Putamen (tissue), 1 donor: ENCODE data around the gene CNTN4.

ENCODE experiments used
- DNase-seq: peaks from one replicate; pipeline ENCODE4 v3.0.0-alpha.2; 2016; ENCODE audit warnings: low spot score

Gene CNTN4

DNA sequence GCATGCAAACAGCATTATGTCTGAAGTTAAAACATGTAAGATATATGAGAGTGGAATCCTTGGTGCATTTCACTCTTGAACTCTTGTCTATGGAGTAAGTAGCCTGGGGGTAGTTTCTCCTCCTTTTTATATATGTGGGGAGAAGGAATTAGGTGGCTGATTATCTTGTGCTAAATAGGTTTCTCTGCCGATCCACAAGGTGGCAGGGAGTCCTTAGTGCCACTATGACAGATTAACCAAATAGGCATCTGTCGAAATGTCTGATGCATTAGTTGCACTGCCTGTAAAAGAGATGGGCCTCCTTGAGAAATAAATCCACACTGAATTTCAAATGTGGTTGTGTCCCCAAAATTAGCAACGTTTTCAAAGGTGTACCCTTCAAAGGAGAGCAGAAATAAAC, 170.1 kb downstream of the CNTN4 start:
- DNase-seq: peak; percentile 2

DNA sequence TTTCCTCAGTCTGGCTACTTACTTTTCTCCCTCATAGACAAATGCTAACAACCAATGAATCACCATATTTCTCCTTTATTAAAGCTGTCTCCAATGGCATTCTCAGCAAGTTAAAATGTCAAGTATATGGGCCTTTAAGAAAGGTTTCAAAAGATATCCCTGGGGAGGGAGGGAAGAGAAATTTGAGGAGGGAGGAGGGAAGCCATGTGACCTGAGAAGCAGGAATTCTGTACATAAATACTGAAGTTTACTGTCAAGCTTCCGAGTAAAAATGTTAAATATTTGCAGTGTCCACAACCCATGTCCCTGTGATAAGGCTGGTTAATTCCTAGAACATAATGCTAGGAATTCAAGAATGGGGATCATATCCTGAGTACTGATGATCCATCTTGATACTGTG, 175.9 kb downstream of the CNTN4 start:
- DNase-seq: no peak

DNA sequence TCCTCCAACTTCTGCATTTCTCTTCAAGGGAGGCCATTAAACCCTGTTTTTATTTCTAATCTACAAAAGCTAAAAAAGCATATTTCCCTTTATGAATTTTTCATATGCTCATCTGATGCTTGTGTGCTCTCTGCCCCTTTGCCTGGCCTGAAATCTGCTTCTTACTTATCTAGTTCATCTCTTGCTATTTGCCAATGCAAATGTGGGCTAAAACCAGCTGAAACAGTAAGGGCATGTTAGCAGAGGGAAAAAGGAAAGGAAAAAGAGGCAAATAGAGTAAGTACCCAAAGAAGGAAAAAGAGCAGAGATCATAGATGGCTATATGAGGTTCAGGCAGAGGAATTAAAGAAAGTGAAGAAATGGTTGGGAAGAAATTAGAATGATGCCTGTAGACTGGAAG, 185.2 kb downstream of the CNTN4 start:
- DNase-seq: no peak

DNA sequence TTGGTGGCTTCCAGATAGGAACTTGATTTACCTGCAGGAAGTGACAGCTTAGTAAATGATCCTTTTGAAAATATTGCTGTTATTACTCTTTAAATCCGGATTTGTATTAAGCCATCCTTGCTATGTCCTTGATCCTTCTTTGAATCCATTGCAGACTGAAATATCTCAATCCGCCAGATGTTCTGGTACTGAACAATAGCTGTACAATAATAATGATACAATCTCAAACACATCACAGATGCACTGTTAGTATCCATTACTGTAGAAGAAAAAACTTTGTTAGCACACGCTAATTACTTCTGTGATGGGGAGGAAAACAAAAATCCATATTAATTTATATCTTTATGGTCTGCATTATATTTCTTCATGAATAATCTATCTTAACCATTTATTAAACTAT, 202.3 kb downstream of the CNTN4 start:
- no peak for DNase-seq

DNA sequence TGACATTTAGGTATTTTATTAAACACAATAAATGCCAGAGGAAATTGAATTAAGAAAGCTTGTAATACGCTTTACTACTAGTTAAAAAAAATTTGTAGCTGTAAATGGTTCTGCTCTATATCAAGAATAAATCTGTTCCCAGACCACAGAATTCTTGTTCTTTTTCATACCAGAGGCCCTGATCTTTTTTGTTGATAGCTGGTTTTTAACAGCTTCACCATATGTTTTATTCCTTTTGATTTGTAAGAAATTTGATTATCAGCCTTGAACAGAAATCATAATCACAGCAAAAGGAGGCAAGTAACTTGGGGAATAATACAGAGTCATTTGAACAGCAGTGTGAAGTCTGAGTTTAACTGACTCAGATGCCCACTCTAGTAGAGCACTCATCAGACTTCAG, 202.7 kb downstream of the CNTN4 start:
- no peak for DNase-seq

DNA sequence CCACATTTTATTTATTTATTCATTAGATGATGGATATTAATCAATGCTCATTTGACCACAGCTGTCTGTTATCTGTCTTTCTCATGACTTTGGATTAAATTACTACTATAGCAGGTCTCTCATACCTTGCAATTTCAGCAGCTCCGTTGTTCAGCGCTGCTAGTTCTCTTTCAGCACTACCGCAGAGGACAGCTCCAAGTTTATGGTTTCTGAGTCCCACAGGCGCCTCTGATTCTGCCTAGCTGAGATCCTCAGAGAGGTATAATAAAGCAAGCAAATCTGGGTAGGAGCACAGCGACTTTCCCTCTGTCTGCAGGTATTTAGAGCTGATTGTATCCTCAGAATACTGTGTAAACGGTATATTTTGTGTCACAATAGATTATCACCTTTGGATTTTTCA, 204.9 kb downstream of the CNTN4 start:
- no peak for DNase-seq

DNA sequence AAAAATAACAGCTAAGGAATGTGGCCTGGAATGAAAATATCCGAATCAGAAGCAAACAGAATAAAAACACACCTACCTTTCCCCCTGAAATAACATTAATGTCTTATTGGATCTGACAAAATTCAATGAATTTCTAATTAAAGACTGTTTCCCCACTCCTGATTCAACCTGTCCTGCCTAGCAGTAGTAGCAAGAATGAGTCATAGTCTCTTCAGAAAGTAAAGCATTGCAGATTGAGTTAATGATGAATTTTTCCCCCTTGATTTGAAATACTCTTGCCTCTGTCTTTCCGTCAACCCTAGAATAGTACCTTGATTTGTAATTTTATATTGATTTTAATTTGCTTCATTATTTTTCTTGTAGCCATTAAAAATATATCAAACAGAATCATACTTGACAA, 212.4 kb downstream of the CNTN4 start:
- DNase-seq: no peak

DNA sequence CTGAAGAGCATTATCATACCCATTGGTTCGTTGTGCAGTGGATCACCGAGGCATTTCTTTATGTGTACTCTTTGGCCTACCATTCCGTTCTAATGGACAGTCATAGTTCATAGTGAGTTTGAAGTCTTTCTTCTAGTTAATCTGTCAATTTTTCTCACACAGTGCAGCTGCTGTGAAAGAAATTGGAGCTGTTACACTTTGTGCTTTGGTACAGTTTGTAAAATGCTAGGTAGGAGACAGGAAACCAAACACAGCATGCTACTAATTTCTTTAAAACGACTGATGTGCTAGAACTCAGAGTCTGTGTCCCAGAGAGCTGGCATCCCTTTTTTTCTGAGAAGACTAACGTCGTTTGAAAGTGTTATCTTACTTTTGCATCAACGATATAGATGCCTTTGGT, 218.9 kb downstream of the CNTN4 start:
- DNase-seq: no peak

DNA sequence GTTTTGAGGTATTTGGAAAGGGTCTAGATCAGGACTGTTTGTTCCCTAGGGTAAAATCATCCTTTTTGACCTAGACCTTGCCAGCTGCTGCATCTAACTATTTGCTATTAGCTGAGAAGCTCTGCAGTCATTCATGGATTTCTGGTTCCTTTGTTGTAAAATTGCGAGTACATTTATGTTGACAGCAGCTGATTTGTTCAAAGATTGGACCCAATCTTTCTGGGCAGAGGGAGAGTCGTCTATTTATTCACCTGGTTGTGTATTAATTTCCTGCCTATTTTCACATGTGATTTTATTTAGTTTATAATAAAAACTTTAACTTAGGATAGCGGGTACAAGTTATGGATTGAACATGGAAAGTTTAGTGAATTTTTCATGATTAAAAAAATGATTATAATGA, 236.3 kb downstream of the CNTN4 start:
- DNase-seq: no peak

DNA sequence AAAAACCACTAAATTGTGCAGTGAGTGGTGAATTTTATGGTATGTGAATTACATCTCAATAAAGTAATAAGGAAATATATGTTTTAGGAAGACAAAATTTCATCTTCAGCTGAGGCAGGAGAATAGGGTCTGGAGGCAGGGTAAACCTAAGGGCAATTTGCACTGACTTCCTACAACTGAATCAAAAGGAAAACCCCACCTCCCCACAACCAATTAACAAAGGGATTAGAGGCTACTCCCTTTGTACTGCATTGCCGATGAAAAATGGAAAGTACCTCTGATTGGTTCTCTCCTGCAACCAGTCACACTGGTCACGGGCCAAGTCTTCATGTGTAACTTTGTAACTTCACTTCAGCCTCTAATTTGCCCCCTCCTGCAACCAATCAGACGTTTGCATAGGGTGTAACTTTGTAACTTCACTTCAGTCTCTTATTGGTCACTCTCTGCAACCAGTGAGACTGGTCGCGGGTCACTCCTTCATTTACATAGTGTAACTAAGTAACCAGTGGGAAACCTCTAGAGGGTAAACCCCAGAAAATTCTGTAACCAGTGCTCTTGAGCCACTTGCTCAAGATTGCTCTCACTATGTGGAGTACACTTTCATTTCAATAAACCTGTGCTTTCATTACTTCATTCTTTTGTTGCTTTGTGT, 244.5 kb downstream of the CNTN4 start:
- no peak for DNase-seq

DNA sequence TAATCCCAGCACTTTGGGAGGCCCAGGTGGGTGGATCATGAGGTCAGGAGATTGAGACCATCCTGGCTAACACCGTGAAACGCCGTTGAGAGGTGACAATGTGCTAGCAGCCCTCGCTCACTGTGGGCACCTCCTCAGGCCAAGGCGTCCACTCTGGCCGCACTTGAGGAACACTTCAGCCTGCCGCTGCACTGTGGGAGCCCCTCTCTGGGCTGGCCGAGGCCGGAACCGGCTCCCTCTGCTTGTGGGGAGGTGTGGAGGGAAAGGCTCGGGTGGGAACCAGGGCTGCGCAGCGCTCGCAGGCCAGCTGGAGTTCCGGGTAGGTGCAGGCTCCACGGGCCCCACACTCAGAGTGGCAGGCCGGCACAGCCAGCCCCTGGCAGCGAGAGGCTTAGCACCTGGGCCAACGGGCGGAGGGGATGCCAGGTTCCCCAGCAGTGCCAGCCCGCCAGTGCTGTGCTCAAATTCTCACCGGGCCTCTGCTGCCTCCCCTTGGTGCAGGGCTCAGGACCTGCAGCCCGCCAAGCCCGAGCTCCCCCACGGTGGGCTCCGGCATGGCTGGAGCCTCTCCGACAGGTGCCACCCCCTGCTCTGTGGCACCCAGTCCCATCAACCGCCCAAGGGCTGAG, 253.6 kb downstream of the CNTN4 start:
- no peak for DNase-seq

DNA sequence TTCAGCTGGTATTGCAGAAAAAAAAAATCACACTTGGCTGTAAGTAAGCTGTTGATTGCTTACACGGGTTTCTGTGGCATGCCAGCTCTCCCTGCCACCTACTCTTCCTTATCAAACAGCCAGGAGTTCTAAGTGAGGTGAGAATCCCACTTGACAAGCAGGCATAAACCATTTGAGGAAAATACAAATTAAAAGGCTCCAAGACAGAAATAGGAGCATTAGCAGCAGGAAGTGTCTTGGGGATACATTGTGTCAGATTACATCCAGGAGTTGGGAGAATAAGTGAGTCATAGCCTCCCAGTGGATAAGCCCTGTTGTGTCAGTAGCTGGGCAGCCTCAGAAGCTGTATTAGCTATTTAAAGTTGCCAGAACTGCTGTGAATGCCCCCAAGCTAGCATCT, 256.0 kb downstream of the CNTN4 start:
- DNase-seq: no peak

DNA sequence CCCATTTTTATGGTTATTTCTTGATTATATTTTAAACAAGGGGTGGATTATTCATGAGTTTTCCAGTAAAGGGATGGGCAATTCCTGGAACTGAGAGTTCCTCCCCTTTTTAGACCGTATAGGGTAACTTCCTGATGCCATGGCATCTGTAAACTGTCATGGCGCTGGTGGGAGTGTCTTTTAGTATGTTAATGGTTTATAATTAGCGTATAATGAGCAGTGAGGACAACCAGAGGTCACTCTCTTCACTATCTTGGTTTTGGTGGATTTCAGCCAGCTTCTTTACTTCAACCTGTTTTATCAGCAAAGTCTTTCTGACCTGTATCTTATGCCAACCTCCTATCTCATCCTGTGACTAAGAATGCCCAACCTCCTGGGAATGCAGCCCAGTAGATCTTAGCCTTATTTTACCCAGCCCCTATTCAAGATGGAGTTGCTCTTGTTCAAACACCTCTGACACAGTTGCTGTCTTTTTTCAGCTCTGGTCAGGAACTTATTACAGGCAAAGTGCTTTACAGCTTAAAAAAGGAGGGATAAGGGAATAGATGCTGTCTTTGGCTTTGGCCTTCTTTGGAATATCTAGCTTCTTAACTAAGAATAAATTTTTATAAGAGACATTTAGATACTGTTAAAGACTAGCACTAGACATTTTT, 257.8 kb downstream of the CNTN4 start:
- no peak for DNase-seq

DNA sequence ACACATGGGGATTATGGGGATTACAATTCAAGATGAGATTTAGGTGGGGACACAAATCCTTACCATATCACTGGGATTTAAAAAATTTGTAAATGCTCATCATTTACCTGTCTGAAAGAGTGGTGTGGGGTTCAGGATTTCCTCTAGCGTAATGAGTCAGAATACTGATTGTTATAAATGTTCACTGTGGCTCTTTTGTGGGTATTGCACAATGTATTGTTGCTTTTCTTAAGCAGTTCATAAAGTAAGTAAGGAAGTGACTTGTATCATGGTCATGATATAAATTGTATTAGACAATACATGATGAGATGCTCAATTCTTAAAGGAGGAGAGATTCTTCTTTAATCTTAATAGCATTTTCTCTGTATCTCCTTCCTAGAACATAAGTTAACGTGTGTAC, 262.1 kb downstream of the CNTN4 start:
- no peak for DNase-seq

DNA sequence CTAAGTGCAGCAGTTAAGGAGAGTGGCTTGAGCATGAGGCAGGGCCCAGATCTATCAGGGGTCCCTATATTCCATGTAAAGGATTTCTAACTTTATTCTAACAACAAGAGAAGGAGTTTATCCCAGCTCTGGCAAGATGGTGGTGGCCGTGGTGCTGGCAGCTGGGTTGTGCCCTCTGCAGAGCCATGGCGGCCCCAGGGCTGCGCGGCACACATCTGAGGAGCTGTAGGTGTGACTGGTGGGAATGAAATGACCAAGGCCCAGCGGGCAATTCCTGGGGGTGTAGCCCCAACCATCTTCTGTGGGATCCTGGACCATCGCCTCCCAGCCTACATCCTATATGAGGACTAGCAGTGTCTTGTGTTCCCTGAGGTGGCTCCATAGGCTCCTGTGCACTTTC, 263.5 kb downstream of the CNTN4 start:
- DNase-seq: no peak

DNA sequence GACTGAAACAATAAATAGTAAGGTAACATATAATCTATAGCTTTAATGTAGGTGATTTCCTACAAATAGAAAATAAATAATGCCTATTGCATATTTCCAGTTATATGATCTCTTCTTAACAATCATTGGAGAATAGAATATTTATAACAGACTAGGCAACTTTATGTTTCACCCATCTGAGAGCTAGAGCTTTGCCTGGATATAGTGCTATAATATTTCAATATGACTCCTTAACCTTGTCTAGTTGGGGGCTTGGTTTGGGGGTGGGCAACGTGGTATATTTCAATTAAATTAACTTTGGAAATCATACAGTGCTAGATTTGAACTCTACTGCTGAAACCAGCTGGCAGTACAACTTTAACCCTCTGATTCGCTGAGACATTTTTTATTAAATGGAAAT, 265.2 kb downstream of the CNTN4 start:
- no peak for DNase-seq

DNA sequence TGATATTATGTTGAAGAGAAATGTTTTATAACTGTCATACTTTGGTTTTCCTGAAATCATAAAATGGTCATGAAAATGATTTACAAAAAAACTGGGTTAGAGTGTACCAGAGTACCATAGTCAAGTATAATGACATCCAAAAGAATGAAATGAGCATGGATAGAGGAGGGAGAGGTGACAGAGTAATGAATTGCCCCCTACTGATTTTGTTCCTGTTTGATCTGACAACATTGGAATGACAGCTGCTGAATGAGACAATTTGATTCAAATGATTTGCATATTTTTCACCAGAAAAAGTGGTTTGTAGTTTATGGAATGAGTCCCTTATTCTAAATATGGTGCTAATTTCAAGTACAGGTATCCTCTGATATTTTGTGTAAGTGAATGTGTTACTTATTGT, 271.7 kb downstream of the CNTN4 start:
- no peak for DNase-seq

DNA sequence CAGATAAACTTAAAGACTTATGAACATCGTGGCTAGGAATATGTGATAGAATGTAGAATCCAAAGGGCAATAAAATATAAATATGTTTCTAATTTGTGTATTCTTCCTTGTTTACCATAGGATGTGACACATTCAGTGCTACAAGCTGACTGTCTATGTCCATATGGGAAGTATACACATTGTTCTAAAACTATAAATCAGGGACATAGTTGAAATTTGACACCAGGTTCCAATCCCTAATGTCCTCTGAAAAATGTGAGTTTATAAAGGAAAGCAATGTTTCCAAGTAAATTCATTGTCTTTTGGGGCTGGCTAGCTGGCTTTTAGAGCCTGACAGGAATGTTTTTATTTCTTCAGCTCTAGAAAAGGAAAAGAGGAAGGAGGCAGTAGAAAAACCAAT, 273.6 kb downstream of the CNTN4 start:
- no peak for DNase-seq

DNA sequence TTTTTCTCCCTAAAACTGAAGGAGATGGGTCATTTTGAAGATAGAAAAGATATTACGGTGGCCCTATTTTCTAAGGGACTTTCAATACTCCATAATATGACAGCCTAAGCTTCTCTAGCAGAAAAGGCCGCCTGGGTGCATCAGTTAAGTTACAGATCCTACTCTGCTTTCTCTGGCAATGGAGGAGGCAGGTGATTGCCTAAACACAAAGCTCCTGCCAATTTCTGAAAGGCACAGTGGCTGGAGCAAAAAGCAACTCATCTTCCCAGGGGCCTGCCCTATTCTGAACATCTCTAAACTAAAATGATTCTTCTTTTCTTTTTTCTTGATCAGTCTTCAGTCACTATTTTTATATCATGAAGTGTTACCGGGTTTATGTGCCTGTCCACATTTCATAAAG, 276.7 kb downstream of the CNTN4 start:
- DNase-seq: no peak

DNA sequence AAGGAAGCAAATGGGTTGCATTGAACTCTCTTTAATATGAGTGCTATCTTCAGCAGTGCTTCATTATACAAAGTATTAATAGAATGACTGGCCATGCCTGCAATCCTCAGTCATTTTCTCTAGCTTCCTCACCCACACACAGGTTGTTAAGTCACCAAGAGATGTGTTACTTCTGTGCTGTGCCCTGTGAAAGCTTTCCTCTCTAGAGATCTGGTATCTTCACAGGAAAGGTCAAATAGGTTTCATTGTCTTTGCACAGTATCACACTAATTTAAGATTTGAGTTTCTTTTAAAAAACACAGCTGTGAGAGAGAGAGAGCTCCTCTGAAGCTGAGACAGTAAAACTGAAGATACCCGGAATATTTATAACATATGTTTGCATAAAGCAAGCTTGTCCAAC, 278.6 kb downstream of the CNTN4 start:
- DNase-seq: no peak

DNA sequence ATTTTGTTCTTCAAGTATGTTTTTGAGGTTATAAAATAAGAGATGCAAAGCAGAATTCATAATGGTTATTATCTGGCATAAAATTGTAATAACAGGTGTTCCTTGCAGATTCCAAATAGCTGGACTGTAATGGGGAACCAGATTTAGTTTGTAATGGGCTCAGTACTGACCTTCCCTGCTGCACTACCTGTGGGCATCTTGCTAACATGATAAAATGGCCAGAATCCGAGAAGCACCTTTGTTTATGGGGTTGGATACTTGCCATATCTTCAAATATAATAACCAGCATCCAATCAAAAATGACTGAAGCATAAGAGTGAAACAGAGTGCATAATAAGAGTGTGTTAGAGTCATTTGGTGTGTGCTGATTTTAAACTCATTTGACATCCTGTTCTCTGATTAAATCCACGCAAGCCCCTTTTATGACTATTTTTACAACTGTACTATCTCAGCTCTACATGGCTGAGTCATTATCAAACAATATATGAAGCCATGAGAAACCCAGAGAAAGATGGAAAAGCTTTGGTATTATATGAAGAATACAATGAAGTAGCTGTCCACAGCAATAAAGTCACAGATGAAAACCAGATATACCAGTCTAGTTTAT, 292.4 kb downstream of the CNTN4 start:
- DNase-seq: no peak

DNA sequence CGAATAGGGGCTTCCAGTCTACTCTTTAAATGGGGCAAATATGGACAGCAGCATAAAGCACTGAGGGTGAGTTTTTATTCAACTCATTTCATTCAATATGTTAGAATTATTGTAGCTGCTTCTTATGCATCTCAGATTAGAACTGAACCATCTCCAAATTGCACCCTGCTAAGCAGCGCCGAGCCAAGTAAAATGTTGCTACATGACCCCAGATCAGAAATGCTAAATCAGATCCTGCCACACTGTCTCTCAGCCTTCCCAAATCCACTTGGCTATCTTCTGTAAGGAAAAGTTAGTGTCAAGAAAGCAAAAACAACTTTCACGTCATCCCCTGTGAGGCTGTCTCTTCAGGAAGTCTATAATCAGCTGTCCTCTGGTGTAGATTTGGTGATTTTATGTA, 293.2 kb downstream of the CNTN4 start:
- DNase-seq: no peak

DNA sequence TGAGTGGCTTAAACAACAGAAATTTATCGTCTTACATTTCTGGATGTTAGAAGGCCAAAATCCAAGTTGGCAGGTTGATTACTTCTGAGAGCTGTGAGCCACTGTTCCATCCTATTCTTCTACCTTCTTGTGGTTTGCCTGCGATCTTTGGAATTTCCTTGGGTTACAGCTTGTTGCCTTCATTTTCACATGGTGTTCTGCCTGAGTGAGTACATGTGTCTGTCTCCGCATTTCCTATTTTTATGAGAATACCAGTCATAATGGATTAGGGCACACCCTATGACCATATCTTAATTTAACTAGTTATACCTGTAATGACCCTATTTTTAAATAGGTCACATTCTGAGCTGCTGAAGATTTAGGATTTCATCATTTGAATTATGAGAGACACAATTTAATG, 294.3 kb downstream of the CNTN4 start:
- no peak for DNase-seq
